ENCODE data around the gene FAM13A.

GRCh38 chr4:89000382-89000781 lies 56.6 kb downstream of the FAM13A start:
- TF ChIP-seq, protein P1, sequence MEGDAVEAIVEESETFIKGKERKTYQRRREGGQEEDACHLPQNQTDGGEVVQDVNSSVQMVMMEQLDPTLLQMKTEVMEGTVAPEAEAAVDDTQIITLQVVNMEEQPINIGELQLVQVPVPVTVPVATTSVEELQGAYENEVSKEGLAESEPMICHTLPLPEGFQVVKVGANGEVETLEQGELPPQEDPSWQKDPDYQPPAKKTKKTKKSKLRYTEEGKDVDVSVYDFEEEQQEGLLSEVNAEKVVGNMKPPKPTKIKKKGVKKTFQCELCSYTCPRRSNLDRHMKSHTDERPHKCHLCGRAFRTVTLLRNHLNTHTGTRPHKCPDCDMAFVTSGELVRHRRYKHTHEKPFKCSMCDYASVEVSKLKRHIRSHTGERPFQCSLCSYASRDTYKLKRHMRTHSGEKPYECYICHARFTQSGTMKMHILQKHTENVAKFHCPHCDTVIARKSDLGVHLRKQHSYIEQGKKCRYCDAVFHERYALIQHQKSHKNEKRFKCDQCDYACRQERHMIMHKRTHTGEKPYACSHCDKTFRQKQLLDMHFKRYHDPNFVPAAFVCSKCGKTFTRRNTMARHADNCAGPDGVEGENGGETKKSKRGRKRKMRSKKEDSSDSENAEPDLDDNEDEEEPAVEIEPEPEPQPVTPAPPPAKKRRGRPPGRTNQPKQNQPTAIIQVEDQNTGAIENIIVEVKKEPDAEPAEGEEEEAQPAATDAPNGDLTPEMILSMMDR (IDR thresholded peaks at IDR 0.05) = no peak
- no peak for TF ChIP-seq POLR2A (IDR thresholded peaks at IDR 0.05)

Data from vagina (tissue), 2 donors.